HG03558 (cell line): Measurements from ENCODE around the gene CWF19L1.
"Not testable (repeated sequence)": the region's sequence is repeated elsewhere in the genome, so short reads cannot be mapped to it uniquely, and the experiment has no call there.

Experiments used
- ATAC-seq: cut with Tn5 transposase; IDR thresholded peaks from one replicate; pipeline ENCODE4 v1.9.1; 2021; ENCODE audit warnings: moderate number of reproducible peaks; ENCODE audit not compliant: unreplicated experiment; ENCODE audit errors: extremely low read depth

Gene CWF19L1

GRCh38 chr10:100267239-100268104 lies at the start of gene CWF19L1:
TSS of gene CWF19L1 (minus strand) at chr10:100267638. CDS start at chr10:100267593, 45 bp downstream.
- no peak for ATAC-seq

GRCh38 chr10:100315615-100316014 lies 48.2 kb upstream of the CWF19L1 start:
- no peak for ATAC-seq

GRCh38 chr10:100311298-100311697 lies 43.9 kb upstream of the CWF19L1 start:
- ATAC-seq: no peak

GRCh38 chr10:100307684-100308083 lies 40.2 kb upstream of the CWF19L1 start:
- ATAC-seq: no peak

GRCh38 chr10:100306861-100307260 lies 39.4 kb upstream of the CWF19L1 start:
- no peak for ATAC-seq

GRCh38 chr10:100304414-100304813 lies 37.0 kb upstream of the CWF19L1 start:
- no peak for ATAC-seq

GRCh38 chr10:100303724-100304319 lies 36.4 kb upstream of the CWF19L1 start:
- no peak for ATAC-seq

- not testable (repeated sequence) for ATAC-seq
Observed at GRCh38 chr10:100301123-100301522, 33.7 kb upstream of the CWF19L1 start.

- no peak for ATAC-seq
Observed at GRCh38 chr10:100297242-100297641, 29.8 kb upstream of the CWF19L1 start.

- no peak for ATAC-seq
Observed at GRCh38 chr10:100293066-100293465, 25.6 kb upstream of the CWF19L1 start.

- ATAC-seq: not testable (repeated sequence)
Observed at GRCh38 chr10:100292300-100292699, 24.9 kb upstream of the CWF19L1 start.

GRCh38 chr10:100291356-100291755 lies 23.9 kb upstream of the CWF19L1 start:
- ATAC-seq: no peak

GRCh38 chr10:100289641-100290040 lies 22.2 kb upstream of the CWF19L1 start:
- no peak for ATAC-seq

- ATAC-seq: no peak
Observed at GRCh38 chr10:100288196-100288595, 20.8 kb upstream of the CWF19L1 start.

- no peak for ATAC-seq
Observed at GRCh38 chr10:100287756-100288155, 20.3 kb upstream of the CWF19L1 start.

GRCh38 chr10:100286051-100287033 lies 18.9 kb upstream of the CWF19L1 start, which contains the start of gene BLOC1S2:
TSS of gene BLOC1S2 (minus strand) at chr10:100286680. CDS start at chr10:100286659, 21 bp downstream.
- no peak for ATAC-seq

GRCh38 chr10:100285326-100285725 lies 17.9 kb upstream of the CWF19L1 start:
- not testable (repeated sequence) for ATAC-seq

- no peak for ATAC-seq
Observed at GRCh38 chr10:100282907-100283306, 15.5 kb upstream of the CWF19L1 start.

GRCh38 chr10:100276971-100277370 lies 9.5 kb upstream of the CWF19L1 start:
- not testable (repeated sequence) for ATAC-seq

- ATAC-seq: no peak
Observed at GRCh38 chr10:100265821-100266485, 1.5 kb downstream of the CWF19L1 start.
